HL-60/S4 (cell line): ENCODE measurements around the gene NELFE.
"Not testable (repeated sequence)": the region's sequence is repeated elsewhere in the genome, so short reads cannot be mapped to it uniquely, and the experiment has no call there.

Experiments
- in situ Hi-C: fragments of 300-500 bp; cut with MboI; formaldehyde crosslinking; loops from 2 replicates; pipeline ENCODE4 v1.14.3; 2022; ENCODE audit warnings: low sequenced_read_pairs

Gene NELFE

DNA sequence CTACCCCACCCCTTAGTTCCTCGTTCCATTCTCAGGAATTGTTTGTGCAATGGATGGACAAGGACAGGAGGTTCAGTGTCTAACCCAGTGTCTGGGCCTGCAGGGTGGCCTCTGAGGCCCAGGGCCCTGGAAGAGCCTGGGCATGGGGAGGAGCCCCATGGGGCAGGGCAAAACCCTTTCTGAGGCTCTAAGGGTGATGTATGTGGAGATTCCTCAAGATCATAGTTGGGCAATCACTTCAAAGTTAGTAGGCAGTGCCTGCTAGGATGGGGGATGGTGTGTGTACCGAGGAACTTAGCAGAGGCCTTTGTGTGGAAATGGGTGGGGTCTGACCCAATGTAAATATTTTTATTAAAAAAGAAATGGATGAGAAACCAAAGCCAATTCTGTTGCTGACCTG lies 38.0 kb downstream of the NELFE start:
- in situ Hi-C loops, result no loop called here

DNA sequence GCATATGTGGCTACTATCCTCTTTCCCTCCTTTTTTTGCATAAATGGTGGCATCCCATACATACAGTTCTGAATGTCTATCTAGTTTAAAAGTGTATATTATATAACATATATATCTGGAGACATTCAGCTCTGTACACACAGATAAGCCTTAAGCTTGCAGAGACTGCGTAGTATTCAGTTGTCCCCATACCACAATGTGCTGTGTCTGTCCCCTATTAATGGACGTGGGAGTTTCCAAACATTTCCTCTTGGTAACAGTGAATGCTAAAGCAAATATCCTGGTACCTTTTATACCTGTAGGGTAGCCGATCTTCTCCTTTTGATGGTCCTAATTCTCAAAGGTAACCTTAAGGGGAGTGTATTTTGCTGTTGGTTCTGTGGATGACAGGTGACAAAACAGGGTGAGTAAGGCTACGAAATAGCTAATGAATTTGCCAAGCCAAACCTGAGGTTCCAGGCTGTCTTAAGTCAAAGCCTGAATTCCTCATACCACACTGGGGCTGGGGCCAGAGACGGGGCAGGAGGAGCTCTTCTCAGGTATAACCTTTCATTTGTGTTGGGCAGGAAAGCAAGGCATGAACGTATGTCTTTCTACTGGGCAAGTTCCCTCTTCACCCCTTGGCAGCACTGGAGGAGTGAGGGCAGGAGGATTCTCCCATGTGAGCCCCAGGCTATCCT lies 39.0 kb downstream of the NELFE start:
- in situ Hi-C loops, result no loop called here

DNA sequence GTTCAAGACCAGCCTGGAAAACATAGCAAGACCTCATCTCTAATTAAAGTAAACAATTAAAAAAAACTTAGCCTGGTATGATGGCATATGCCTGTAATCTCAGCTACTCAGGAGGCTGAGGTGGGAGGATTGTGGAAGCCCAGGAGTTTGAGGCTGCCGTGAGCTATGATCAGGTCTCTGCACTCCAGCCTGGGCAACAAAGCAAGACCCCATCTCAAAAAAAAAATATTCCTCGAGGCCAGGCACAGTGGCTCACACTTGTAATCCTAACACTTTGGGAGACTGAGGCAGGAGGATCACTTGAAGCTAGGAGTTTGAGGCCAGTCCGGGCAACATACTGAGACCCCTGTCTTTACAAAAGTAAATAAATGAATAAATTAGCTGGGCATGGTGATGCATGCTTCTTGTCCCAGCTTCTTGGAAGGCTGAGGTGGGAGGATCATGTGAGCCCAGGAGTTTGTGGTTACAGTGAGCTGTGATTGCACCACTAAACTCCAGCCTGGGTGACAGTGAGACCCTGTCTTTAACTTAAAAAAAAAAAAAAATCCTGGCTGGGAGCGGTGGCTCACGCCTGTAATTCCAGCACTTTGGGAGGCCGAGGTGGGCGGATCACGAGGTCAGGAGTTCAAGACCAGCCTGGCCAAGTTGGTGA lies 40.6 kb downstream of the NELFE start:
- in situ Hi-C loops, result no loop called here

DNA sequence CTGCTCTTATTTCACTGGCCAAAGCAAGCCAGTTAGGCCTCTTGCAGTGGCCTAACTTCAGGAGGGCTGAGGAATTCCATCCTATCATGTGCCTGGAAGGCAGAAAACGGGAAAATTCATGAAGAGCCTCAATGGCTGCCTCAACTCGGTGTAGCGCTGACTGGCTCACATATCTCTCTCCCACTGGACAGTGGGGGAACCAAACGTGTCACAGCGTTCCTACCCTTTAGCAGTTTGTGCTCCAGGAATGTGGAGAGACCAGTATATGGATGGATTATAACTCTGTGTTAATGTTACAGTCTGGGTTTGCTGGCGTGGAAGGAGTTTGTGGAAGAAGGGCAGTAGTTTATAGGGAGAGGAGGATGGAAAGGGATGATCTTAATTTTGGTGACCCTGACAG lies 43.0 kb downstream of the NELFE start:
- in situ Hi-C loops, result no loop called here

DNA sequence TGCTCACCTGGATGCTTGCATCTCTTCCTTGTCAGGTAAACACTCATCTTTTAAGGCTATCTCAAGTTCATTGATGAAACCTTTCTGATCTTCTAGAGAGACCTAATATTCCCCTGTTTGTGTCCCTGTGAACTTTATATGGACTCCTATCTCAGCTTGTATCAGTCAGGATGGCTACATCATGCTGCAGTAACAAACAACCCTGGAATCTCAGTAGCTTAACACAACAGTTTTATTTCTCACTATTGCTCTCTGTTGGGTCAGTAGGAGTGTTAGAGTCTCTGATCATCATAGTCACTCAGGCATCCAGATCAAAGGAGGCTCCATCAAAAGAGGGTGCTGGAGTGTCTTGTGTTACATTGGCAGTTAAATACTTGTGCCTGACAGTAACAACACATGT lies 43.4 kb downstream of the NELFE start:
- in situ Hi-C loops, result no loop called here

DNA sequence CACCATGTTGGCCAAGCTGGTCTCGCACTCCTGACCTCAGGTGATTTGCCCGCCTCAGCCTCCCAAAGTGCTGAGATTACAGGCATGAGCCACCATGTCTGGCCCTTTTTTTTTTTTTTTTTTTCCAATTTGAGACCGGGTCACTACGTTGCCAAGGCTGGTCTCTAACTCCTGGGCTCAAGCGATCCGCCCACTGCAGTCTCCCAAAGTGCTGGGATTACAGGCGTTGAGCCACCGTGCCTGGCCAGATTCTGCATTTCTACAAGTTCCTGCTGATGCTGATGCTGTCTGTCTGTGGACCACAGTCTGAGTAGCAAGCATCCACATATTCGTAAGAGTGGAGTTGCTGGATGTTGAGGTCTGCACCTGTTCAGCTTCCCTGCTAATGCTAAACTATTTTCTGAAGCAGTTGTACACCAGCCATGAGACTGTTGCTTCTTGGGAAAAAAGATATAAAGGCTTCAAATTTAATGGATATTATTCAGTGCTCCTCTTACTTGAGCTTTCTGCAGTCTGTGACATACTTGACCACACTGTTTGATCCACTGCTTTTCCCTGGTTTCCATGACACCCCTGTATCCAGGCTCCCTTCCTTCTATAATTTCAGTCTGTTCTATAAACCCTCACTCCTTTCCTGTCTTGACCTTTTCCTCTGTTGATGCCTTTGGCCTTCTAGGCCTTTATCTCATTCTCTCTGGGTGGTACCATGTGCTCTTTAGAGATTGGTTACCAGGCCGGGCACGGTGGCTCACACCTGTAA lies 46.8 kb downstream of the NELFE start:
- in situ Hi-C loops, result no loop called here

DNA sequence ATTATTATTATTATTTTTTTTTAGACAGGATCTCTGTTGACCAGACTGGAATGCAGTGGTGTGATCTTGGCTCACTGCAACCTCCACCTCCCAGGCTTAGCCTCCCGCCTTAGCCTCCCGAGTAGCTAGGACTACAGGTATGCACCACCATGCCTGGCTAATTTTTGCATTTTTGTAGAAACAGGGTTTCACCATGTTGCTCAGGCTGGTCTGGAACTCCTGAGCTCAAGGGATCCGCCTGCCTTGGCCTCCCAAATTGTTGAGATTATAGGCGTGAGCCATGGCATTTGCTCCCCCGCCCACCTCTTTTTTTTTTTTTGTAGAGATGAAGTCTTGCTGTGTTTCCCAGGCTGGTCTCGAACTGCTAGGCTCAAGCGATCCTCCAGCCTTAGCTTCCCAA lies 49.5 kb downstream of the NELFE start:
- in situ Hi-C loops, result not testable (repeated sequence)

DNA sequence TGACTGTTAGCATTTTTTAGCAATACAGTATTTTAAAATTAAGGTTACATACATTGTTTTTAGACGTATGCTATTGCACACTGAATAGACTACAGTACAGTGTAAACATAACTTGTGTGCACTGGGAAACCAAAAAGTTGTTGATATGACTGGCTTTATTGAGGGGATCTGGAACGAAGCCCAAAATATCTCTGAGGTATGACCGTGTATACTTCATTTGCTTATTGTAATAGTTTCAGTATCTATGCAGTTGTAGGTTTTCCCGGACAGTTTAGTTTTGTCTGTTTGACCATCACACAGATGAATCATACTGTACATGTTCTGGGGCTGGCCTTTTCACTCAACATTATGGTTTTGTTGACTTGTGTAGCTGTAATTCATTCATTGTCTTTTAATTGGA lies 50.0 kb downstream of the NELFE start:
- in situ Hi-C loops, result no loop called here

DNA sequence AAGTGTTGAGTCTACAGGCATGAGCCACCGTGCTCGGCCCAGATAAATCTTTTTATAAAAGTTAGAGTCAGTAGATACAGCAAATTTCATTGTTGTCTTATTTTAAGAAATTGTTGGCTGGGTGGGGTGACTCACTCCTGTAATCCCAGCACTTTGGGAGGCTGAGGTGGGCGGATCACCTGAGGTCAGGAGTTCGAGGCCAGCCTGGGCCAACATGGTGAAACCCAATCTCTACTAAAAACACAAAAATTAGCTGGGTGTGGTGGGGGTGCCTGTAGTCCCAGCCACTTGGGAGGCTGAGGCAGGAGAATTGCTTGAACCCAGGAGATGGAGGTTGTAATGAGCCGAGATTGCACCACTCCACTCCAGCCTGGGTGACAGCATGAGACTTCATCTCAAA lies 50.5 kb downstream of the NELFE start:
- in situ Hi-C loops, result not testable (repeated sequence)

DNA sequence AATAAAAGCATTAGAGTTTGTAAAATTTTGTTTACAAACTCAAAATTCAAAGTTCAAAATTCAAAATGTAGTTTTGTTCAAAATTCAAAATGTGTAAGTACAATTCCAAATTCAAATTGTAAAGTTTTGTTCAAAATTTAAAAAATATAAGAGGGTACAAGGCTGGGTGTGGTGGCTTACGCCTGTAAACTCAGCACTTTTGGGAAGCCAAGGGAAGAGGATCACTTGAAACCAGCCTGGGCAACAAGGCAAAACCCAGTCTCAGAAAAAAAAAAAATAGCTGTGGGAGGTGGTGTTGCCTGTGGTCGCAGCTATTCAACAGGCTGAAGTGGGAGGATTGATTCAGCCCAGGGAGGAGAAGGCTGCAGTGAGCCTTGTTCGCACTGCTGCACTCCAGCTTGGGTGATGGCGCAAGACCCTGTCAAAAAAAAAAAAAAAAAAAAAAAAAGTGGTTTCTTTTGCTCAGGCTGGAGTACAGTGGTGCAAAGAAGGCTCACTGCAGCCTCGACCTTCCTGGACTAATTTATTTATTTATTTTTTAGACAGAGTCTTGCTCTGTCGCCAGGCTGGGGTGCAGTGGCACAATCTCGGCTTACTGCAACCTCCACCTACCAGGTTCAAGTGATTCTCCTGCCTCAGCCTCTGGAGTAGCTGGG lies 51.5 kb downstream of the NELFE start:
- in situ Hi-C loops, result no loop called here

DNA sequence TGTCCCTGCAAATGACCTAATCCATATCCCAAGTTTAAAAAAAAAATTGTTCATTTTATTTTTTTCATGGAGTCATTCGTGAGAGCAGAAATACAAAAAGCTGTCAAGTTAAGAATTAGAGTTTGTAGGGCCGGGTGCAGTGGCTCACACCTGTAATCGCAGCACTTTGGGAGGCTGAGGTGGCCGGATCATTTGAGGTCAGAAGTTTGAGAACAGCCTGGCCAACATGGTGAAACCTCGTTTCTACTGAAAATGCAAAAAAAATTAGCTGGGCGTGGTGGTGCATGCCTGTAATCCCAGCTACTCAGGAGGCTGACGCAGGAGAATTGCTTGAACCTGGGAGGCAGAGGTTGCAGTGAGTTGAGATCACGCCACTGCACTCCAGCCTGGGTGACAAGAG lies 52.0 kb downstream of the NELFE start:
- in situ Hi-C loops, result not testable (repeated sequence)

DNA sequence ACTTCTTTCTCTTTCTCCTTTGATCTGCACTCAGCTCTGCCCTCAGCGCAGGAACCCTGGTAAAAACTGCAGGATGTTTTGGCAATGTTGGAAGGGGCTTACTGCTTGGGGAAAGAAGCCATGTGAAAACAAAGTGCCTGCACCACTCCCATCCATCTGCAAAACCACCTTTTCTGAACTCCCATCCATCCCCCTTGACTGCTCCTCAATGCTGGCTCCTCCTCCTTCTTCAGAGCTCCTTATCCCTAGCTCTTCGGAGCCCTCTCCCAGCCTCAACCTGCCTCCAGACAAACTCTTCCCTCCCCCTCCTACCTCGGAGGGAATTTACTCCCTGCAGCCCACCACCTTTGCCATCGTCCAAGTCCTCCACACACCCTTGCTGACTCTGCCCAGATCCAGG lies 52.6 kb downstream of the NELFE start:
- in situ Hi-C loops, result no loop called here

DNA sequence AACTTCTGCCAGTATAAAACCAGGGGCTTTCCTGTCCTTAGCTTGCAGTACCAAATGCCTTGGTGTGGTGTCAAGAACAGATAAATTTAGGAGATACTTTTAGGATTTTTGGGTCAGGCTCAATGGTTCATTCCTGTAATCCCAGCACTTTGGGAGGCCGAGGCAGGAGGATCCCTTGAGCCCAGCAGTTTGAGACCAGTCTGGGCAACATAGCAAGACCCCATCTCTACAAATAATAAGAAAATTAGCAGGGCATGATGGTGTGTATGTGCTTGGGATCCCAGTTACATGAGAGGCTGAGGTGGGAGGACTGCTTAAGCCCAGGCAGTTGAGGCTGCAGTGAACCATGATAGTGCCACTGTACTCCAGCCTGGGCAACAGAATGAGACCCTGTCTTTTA lies 53.7 kb downstream of the NELFE start:
- in situ Hi-C loops, result no loop called here

DNA sequence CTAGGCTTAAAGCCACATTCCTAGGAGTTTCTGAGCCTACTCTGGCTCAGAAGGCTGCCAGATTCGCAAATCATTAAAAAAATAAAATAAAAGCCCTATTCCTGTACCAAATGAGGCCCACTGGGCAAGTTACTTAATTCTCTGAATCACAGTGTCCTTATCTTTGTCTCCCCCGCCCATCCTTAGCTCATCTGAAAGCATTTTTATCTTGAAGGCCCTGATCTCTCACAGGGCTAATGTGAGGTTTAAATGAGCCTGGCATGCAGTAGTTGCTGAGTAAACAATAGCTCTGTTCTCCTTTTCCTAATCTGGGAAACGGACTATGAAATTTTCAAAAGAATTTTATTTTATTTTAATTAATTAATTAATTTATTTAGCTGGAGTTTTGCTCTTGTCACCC lies 54.8 kb downstream of the NELFE start:
- in situ Hi-C loops, result no loop called here
